Right hindlimb (tissue), 1 donor: Measurements from ENCODE around the gene SNCB.
A peak's percentile ranks its signal among the peaks of the same experiment; 100 is the strongest.
"Not testable (repeated sequence)": the region's sequence is repeated elsewhere in the genome, so short reads cannot be mapped to it uniquely, and the experiment has no call there.

Experiments
- DNase-seq: peaks from one replicate; pipeline ENCODE4 v3.0.0-alpha.2; 2018

SNCB gene

GRCh38 chr5:176596689-176597416 is 33.5 kb downstream of the SNCB start:
- DNase-seq: peak; percentile 44

GRCh38 chr5:176596069-176596644 is 34.2 kb downstream of the SNCB start:
- DNase-seq: no peak

- DNase-seq: no peak
Observed at GRCh38 chr5:176595386-176595943, 34.9 kb downstream of the SNCB start.

- no peak for DNase-seq
Observed at GRCh38 chr5:176594554-176594953, 35.8 kb downstream of the SNCB start.

GRCh38 chr5:176593273-176593869 is 37.0 kb downstream of the SNCB start:
- no peak for DNase-seq

- DNase-seq: no peak
Observed at GRCh38 chr5:176592573-176592972, 37.8 kb downstream of the SNCB start.

GRCh38 chr5:176591667-176592066 is 38.7 kb downstream of the SNCB start:
- DNase-seq: not testable (repeated sequence)

GRCh38 chr5:176590035-176590717 is 40.2 kb downstream of the SNCB start:
- no peak for DNase-seq

GRCh38 chr5:176589039-176589769 is 41.1 kb downstream of the SNCB start:
- DNase-seq: no peak

GRCh38 chr5:176588297-176588696 is 42.0 kb downstream of the SNCB start:
- no peak for DNase-seq

GRCh38 chr5:176587398-176587797 is 42.9 kb downstream of the SNCB start:
- no peak for DNase-seq

GRCh38 chr5:176583076-176583475 is 47.3 kb downstream of the SNCB start:
- DNase-seq: no peak

GRCh38 chr5:176581361-176581760 is 49.0 kb downstream of the SNCB start:
- DNase-seq: no peak

GRCh38 chr5:176579323-176579722 is 51.0 kb downstream of the SNCB start:
- no peak for DNase-seq

- no peak for DNase-seq
Observed at GRCh38 chr5:176578391-176578808, 51.9 kb downstream of the SNCB start.

GRCh38 chr5:176577312-176578176 is 52.8 kb downstream of the SNCB start:
- DNase-seq: no peak

- no peak for DNase-seq
Observed at GRCh38 chr5:176575488-176576422, 54.6 kb downstream of the SNCB start.

- no peak for DNase-seq
Observed at GRCh38 chr5:176575066-176575465, 55.3 kb downstream of the SNCB start.

GRCh38 chr5:176574297-176574591 is 56.1 kb downstream of the SNCB start:
- no peak for DNase-seq

GRCh38 chr5:176573564-176574296 is 56.6 kb downstream of the SNCB start:
- DNase-seq: peak; percentile 45
